ENCODE measurements around the gene SDC4.

DNA sequence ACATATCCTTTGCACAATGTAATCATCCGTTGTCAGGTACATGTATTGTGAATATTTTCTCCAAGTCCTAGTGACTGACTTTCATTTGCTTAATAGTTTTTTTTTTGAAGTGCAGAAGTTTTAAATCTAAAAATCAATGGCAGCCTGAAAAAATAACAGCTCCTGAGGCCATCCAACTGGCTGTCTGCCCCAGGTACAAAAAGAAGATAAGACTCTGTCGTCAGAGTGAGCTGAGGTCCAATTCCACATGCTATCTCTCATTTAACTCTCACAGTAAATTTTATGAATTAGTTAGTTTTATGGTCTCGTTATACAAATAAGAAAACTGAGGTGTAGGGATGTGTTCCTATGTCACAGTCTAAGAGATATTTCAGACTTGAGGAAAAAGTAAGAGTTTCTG is 72.9 kb downstream of the SDC4 start:
- TF ChIP-seq CTCF (IDR thresholded peaks at IDR 0.05), result no peak
- no peak for TF ChIP-seq POLR2A (IDR thresholded peaks at IDR 0.05)

Data from testis (tissue), 2 donors.